Measurements from ENCODE around the gene NOC4L.

GRCh38 chr12:132160601-132161035 is 16.4 kb downstream of the NOC4L start:
- TF ChIP-seq CTCF (optimal IDR thresholded peaks at IDR 0.05 in 1 of 3, IDR thresholded peaks at IDR 0.05 in 1 of 3, conservative IDR thresholded peaks at IDR 0.05 in 1 of 3; ENCODE audit: extremely low read depth in 1 of 3, insufficient read depth in 2 of 3, low read length in 3 of 3) (no peak), EZH2 (IDR thresholded peaks at IDR 0.05; ENCODE audit: low read length) (no peak)

All from keratinocyte (primary cell).